Left ventricle myocardium inferior (tissue), 1 donor: ENCODE results near the gene PARVB. TPM values are rescaled to one million over a fixed set of nuclear protein-coding genes. Genes with fewer than 3 reads are reported as not detected.
A peak's percentile ranks its signal among the peaks of the same experiment; 100 is the strongest.

Experiments used
- DNase-seq: peaks from one replicate; pipeline ENCODE4 v3.0.0-alpha.2; 2020
- H3K27ac ChIP-seq: fragments of 200-600 bp; replicated peaks from 2 replicates; pipeline ENCODE4 v1.8.0; 2021
- H3K27me3 ChIP-seq: fragments of 200-600 bp; 2 replicates; pipeline ENCODE4 v1.8.0; 2021; ENCODE audit warnings: low read depth
- H3K36me3 ChIP-seq: fragments of 200-600 bp; 2 replicates; pipeline ENCODE4 v1.8.0; 2021
- H3K4me1 ChIP-seq: fragments of 200-600 bp; 2 replicates; pipeline ENCODE4 v1.8.0; 2021
- H3K4me3 ChIP-seq: fragments of 200-600 bp; 2 replicates; pipeline ENCODE4 v1.8.0; 2021; ENCODE audit warnings: mild to moderate bottlenecking, moderate library complexity
- H3K9me3 ChIP-seq: fragments of 200-600 bp; replicated peaks from 2 replicates; pipeline ENCODE4 v1.8.0; 2021
- intact Hi-C: fragments of 100-400 bp; cut with micrococcal nuclease; formaldehyde crosslinking; loops from one replicate; pipeline ENCODE4 v1.11.0; 2022
- total RNA-seq: library from RNA; stranded (reverse); fragmentation: NEBNext Ultra II Directional; extraction: Animal tissue kit (Norgen Biotek cat#: 25700); gene quantifications from one replicate; pipeline ENCODE4 v1.2.1, GENCODE V29; 2021
- TF ChIP-seq, protein P1 (sequence below): fragments of 200-600 bp; IDR thresholded peaks from 2 replicates; pipeline ENCODE4 v1.8.0; 2021; ENCODE audit warnings: antibody characterized with exemption, mild to moderate bottlenecking, borderline replicate concordance
- donor health status: DM: no; HTN: yes; CAD: no; lungs with severe emphysema.

PARVB gene
- total RNA-seq, 1 donor from 2014 or later: 155 TPM

DNA sequence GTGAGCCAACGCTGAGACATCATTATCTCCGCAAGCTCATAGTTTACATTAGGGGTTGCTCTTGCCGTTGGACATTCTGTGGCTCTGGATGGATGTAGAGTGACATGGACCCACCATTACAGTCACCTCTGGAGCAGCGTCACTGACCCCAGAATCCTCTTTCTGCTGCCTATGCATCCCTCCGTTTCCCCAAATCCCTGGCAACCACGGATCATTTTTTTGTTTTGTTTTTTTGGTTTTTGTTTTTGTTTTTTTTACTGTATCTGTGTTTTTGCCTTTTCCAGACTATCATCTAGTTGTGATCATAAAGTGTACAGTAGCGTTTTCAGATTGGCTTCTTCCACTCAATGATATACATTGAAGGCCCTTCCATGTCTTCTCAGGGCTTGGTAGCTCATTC, 4.0 kb downstream of the PARVB start:
- TF ChIP-seq, protein P1, sequence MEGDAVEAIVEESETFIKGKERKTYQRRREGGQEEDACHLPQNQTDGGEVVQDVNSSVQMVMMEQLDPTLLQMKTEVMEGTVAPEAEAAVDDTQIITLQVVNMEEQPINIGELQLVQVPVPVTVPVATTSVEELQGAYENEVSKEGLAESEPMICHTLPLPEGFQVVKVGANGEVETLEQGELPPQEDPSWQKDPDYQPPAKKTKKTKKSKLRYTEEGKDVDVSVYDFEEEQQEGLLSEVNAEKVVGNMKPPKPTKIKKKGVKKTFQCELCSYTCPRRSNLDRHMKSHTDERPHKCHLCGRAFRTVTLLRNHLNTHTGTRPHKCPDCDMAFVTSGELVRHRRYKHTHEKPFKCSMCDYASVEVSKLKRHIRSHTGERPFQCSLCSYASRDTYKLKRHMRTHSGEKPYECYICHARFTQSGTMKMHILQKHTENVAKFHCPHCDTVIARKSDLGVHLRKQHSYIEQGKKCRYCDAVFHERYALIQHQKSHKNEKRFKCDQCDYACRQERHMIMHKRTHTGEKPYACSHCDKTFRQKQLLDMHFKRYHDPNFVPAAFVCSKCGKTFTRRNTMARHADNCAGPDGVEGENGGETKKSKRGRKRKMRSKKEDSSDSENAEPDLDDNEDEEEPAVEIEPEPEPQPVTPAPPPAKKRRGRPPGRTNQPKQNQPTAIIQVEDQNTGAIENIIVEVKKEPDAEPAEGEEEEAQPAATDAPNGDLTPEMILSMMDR: no peak
- Histone ChIP-seq H3K27me3 (no peaks in the 10 kb centered on the region), H3K9me3 (no peaks in the 10 kb centered on the region), H3K4me3 (no peak overlapping the region), H3K27ac (peak overlapping the region; percentile 98), H3K4me1 (peaks cover 95% of the 10 kb centered on the region), H3K36me3 (no peaks in the 10 kb centered on the region)
- intact Hi-C loops: no loop called here
- no peak for DNase-seq

DNA sequence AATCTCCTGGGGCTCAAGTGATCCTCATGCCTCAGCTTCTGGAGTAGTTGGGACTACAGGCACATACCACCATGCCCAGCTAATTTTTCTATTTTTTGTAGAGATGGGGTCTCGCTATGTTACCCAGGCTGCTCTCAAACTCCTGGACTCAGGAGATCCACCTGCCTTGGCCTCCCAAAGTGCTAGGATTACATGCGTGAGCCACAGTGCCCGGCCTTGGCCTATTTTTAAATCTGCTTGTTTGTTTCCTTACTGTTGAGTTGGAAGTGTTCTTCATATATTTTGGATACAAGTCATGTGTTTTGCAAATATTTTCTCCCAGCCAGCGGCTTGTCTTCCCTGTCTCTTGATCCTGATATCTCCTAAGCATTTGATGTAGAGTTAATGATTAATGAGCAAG, 5.0 kb downstream of the PARVB start:
- no peak overlapping the region for H3K4me3 ChIP-seq
- intact Hi-C loops: no loop called here

DNA sequence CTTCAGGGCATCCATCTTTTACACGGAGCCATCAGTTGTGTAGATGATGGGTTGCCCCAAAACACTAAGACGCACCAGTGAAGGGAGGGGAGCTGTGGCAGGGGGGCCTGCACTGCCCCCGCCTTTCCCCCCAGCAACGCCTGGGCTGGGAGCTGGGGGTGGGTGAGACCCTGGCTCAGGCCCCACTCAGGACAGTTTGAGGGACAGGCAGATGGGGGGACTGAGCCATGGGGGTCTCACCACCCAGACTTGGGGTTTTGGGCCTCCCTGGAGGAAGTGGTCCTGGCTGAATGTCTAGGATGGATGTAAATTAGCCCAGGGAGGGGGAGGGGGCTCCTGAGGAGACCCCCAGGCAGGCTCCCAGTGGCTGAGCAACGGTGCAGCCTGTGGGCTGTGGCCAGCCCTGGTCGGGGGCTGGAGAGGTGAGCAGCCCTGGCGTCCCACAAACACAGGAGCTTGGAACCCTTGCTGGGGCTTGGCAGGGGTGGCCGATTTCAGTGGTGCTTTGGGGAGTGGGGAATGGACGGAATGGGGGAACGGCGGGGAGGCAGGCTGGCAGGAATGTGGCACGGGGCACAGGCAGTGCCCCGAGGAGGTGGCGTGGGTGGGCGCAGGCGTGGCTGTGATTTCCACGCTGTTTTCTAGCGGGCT, 6.1 kb downstream of the PARVB start:
- Histone ChIP-seq H3K27ac (peak overlapping the region; percentile 98), H3K4me3 (no peak overlapping the region), H3K9me3 (no peaks in the 10 kb centered on the region), H3K27me3 (no peaks in the 10 kb centered on the region), H3K4me1 (peaks cover 98% of the 10 kb centered on the region), H3K36me3 (no peaks in the 10 kb centered on the region)
- DNase-seq: no peak
- intact Hi-C loops: no loop called here
- TF ChIP-seq, protein P1: no peak

More for the DNA sequence above, 5.0 kb downstream of the PARVB start:
- no peak for DNase-seq
- no peaks in the 10 kb centered on the region for H3K36me3 ChIP-seq
- no peaks in the 10 kb centered on the region for H3K9me3 ChIP-seq
- peak overlapping the region; percentile 98 for H3K27ac ChIP-seq
- peaks cover 96% of the 10 kb centered on the region for H3K4me1 ChIP-seq
- no peaks in the 10 kb centered on the region for H3K27me3 ChIP-seq
- TF ChIP-seq, protein P1: no peak

DNA sequence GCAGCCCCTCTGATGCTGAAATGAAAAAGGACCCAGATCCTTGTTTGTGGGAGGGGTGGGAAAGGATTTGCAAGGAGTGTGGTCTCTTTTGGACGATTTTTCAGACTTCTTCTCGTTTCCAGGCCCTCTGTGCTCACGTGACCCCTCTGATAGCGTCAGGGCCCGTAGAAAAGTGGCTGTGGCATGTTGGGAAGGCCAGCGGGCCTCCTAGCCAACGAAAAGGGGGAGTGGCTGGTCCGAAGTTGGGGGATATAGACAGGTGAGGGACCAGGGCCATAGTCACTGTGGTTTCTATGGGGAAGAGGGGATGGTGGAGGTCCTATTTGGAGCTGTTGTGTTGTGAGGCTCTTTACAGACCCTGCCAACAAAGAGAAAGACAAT, 6.6 kb downstream of the PARVB start:
- no peak for DNase-seq
- intact Hi-C loops: no loop called here
- Histone ChIP-seq H3K4me3 (no peak overlapping the region), H3K4me1 (peaks cover 93% of the 10 kb centered on the region), H3K9me3 (no peaks in the 10 kb centered on the region), H3K27me3 (no peaks in the 10 kb centered on the region), H3K27ac (peak overlapping the region; percentile 98), H3K36me3 (no peaks in the 10 kb centered on the region)
- TF ChIP-seq, protein P1: no peak

DNA sequence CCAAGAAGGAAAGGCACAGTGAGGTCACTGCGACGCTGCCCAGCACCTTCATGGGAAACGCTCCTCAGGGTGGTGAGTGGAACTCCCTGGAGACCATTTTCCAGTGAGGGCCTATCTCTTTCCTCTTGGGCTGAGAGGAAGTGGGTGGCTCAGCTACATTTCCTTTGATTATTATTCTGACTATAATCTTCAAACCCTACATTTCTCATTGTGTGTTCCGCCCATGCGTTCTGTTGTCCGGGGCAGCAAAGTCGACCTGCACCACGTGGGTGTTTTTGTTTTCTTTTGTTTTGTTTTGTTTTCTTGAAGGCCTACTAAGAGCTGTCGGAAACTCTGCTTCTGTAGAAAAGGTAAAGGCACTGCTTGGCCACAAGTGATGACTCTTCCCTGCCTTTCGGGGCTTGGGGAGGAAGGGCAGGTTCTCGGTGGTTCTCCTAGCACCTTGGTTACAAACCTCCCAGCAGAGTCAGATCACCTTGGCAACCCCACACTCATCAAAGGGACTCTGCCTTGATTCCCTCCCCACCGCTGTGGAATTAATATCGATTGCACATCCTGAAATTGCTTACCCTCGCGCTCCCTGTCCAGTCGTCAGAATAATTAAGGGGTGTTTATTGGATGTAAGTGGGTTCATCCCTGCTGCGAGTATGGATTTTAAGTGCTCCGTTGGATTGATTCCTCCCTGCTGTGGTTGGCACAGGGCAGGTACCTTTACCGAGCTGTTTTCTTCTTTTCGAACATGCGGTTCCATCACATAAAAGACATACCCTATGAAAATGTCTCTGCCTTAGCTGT, 7.3 kb downstream of the PARVB start:
- peak overlapping the region; percentile 98 for H3K27ac ChIP-seq
- H3K4me3 ChIP-seq: no peak overlapping the region
- H3K27me3 ChIP-seq: no peaks in the 10 kb centered on the region
- intact Hi-C loops: no loop called here
- H3K36me3 ChIP-seq: no peaks in the 10 kb centered on the region
- no peaks in the 10 kb centered on the region for H3K9me3 ChIP-seq
- H3K4me1 ChIP-seq: peaks cover 87% of the 10 kb centered on the region
- TF ChIP-seq, protein P1: no peak
- no peak for DNase-seq
